TTC549 (cell line): Measurements from ENCODE around the gene CDH12.
"Not testable (repeated sequence)": the region's sequence is repeated elsewhere in the genome, so short reads cannot be mapped to it uniquely, and the experiment has no call there.

Source experiments
- FAIRE-seq: peaks from 2 replicates; lab custom pipeline; 2012; peaks lifted over from hg19 to GRCh38; lab: Jason Lieb, UNC

CDH12 gene

GRCh38 chr5:22649074-22649473 lies 204.1 kb downstream of the CDH12 start:
- no peak for FAIRE-seq

- no peak for FAIRE-seq
Observed at GRCh38 chr5:22644859-22645258, 208.3 kb downstream of the CDH12 start.

DNA sequence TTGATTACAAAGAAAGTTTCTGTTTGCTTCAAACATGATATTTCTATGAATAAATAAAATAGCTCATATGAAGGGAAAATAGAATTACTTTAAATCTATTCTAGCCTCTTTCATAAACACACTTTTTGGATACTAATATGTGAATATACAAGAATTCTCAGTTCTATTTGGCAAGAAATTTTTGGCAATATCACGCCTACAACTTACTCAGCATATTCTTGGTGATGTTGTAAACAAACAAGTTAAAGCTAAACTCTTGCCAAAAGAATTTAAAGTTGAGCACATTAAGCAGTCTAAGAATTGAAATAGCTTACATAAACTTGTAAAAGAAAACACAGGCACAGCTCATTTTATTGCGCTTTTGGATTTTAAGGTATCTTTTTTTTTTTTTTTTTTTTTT lies 209.8 kb downstream of the CDH12 start:
- FAIRE-seq, result no peak

GRCh38 chr5:22631683-22632082 lies 221.5 kb downstream of the CDH12 start:
- FAIRE-seq, result no peak

DNA sequence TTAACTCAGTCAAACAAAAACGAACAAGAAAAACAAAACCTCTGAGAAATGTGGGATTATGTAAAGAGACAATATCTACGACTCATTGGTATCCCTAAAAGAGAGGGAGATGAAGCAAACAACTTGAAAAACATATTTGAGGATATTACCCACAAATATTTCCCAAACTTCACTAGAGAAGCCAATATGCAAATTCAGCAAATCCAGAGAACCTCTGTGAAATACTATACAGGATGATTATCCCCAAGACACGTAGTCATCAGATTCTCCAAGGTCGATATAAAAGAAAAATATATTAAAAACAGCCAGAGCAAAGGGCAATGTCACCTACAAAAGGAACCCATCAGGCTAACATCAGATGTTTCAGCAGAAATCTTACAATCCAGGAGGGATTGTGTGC lies 226.1 kb downstream of the CDH12 start:
- no peak for FAIRE-seq

DNA sequence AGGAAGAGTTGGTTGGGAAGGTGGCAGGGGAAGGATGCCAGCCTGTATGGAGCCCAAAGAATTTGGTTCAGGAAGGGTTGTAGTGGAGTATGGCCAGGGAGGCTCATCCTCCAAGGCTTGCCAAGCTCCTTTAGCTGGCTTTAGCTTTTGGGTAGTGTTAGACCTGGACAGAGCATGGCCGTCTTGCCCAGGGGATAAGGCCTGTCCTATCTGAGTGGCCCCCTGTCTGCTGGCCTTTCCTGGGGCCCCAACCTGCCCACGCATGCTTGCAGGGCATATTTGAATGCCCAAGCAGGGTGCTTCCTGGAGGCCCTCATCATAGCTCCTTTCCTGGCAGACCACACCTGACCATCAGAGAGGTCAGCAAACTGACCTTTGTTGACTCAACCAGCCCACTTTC lies 227.7 kb downstream of the CDH12 start:
- no peak for FAIRE-seq

- no peak for FAIRE-seq
Observed at GRCh38 chr5:22621084-22621483, 232.1 kb downstream of the CDH12 start.

DNA sequence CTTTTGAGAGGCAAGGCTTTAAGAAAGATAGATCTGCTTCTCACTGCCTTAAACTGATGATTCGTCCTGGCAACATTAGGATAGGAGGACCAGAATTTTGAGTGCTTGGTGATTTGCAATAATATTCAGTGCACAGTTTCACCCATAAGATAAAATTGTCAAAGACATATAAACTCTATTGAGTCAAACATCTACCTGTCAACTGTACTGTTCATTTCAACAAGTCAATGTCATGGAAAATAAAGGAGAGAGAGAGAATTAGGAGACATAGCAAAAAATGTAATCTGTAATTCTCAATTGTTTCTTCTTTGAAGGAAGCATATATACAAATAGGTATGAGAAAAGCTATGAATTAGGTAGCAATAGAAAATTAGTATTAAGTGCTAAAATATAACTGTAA lies 237.2 kb downstream of the CDH12 start:
- no peak for FAIRE-seq

GRCh38 chr5:22614486-22615094 lies 238.6 kb downstream of the CDH12 start:
- no peak for FAIRE-seq

- FAIRE-seq, result no peak
Observed at GRCh38 chr5:22612928-22613327, 240.2 kb downstream of the CDH12 start.

DNA sequence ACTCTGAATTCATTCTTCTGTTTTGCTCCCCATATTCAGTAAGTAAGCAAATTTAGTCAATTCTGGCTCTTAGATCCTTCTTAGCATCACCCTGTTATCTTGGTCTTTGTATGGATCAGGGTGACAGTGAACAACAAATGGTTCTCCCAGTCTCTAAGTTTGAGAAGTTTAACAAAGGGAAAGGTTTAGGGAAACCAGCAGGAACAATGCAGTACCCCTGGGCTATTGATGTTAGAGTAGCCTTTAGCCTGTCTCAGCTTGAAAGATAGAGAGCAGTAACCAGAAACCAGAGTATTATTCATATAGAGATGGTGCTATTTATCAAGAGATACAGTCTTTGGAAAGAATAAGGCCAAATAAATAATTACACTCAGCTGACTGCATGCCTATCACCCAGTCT lies 241.8 kb downstream of the CDH12 start:
- FAIRE-seq, result no peak

DNA sequence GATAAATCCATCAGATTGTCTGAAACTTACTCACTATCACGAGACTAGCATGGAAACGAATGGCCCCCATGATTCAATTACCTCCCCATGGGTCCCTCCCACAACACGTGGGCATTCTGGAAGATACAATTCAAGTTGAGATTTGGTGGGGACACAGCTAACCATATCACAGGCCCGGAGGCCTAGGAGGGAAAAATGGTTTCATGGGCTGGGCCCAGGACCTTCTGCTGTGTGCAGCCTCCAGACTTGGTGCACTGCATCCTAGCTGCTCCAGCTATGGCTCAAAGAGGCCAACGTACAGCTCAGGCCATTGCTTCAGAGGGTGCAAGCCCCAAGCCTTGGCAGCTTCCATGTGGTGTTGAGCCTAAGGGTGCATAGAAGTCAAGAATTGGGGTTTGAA lies 245.6 kb downstream of the CDH12 start:
- not testable (repeated sequence) for FAIRE-seq

GRCh38 chr5:22605473-22605872 lies 247.7 kb downstream of the CDH12 start:
- FAIRE-seq, result no peak

DNA sequence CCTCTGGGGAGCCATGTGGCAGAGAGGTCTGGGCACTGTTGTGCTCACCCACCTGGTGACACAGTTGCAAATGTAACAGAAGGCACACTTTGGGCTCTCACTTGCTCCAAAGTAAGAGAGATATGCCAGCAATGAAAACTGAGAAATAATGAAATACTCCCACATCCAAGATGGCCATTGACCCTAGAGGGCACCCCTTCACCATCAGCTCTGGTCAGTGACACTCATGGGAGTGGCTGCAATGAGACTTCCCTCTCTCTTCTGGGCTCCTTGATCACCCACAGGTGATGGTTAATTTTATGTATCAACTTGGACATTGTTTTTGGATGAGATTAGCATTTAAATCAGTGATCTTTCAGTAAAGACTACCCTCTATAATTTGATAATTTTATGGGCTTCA lies 248.4 kb downstream of the CDH12 start:
- FAIRE-seq, result no peak

GRCh38 chr5:22598796-22599195 lies 254.3 kb downstream of the CDH12 start:
- FAIRE-seq, result no peak

GRCh38 chr5:22596404-22596970 lies 256.7 kb downstream of the CDH12 start:
- FAIRE-seq, result no peak

DNA sequence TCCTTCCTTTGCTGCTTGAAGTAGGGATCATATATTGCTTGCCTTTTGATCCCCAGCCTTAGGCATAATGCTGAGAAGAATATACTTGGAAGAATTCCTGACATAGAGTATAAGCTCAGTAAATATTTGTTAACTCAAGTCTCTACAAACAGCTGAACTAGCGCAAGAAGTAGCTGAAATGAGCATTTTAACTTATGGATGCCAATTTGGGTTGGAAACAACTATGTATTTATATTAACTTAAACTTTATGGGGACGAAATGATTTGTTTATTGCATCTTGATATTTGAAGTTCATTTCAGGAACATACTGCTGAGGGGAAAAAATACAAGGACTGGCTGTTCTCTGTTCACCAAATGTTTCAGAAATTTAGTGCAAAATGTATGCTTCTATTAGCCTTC lies 258.7 kb downstream of the CDH12 start:
- no peak for FAIRE-seq

DNA sequence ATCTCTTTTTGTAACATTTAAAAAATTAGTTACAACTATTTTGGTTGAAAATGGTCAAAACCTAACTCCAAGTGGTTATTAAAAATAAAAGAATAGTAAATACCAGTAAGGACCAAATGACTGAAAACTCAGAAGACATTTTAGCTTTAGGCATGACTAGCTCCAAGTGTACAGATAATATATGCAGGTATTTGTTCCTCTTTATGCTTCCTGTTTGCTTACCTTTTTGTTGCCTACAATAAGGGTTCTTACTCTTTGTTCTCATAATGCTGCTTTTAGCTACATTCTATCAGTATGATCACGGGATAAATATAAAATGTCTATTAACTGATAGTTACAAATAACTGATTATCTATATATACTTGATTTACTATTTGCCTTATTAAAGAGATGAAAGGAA lies 259.6 kb downstream of the CDH12 start:
- FAIRE-seq, result no peak

GRCh38 chr5:22591461-22591860 lies 261.7 kb downstream of the CDH12 start:
- no peak for FAIRE-seq

DNA sequence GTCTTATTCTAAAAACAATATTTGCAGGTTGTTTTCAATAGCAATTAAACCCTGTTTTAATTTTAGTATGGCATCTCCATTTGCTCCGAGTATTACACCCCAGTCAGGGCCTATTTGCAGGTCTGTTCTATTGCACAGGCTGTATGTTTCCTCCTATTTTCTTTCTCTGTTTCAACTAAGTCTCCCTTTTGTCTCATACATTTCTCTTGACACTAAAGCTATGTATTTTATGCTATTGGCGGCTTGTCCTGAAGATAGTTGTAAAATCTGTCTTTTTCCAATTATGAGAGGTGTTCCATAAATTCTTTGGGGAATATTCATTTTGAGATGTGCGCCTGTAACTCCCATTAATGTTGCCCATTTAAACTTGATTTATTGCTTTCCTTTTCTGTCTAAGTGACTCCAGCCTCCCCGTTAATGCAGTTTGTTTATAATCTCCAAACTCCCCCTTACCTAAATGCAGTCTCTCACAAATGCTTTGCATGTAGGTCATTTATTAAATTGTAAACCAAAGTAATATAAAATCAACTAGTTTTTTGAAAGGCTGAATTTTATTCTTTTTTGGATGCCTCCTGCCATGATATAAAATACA lies 262.4 kb downstream of the CDH12 start:
- FAIRE-seq, result no peak

DNA sequence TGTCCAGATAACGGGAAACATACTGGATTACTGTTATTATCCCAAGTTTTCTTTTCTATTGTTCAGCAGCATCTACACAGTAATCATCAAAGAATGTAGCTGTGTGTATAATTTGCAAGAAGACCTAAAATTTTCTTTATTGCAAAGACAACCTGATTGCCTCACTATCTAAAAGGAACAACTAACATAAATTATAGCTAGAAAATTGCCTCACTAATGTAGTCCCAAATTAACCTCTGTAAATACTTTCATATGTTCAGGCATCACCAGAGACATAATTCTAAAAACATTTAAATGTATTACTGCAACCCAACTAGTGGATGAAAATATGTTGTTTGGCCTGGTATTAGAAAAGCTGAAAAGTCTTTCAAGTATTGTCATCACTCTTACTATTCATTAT lies 275.4 kb downstream of the CDH12 start:
- no peak for FAIRE-seq

GRCh38 chr5:22577006-22577405 lies 276.1 kb downstream of the CDH12 start:
- FAIRE-seq, result no peak

DNA sequence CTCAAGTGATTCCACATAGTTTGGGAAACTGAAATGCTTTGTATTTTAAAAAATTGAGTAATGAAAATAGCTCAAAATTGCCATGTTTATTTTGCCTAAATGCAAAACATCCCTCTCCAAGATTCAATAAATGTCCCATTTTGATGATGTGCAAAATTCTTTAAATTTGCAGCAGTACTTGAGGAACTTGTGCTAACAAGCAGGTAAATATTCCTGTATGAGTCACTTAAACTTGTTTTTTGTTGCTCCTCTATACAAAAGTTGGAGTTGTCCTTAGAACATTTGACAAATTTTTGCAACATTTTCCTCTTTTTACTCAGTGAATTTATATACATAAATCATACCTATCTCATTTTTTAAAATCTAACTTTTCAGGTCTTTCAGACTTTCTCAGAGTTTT lies 280.2 kb downstream of the CDH12 start:
- no peak for FAIRE-seq

DNA sequence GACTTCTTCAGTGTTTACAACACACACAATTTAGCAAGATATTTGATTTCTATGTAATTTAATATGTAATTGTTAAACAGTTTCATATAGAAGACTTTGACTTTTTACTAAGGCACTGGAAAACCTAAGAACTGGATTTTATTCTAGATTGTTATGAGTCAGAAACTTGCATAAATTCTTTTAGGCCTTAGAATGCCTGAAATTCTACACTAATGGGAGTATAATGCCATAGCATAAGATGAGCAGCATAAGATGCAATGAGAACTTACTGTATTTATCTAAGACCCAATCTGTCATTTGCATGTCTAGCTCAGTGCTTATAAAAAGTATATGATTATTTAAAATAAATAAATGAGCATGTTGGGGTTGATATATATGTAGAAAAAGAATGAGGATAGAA lies 285.2 kb downstream of the CDH12 start:
- no peak for FAIRE-seq
